Stimulated activated CD8-positive, alpha-beta memory T cell treated with anti-CD3 and anti-CD28 coated beads, Interleukin-15, amount 100 ng/mL, for 24 hours (primary cell): ENCODE data around the gene PIEZO1.

ENCODE experiments used
- DNase-seq: peaks from one replicate; pipeline ENCODE4 v3.0.0-alpha.2; 2020; ENCODE audit warnings: low read depth

Gene PIEZO1

DNA sequence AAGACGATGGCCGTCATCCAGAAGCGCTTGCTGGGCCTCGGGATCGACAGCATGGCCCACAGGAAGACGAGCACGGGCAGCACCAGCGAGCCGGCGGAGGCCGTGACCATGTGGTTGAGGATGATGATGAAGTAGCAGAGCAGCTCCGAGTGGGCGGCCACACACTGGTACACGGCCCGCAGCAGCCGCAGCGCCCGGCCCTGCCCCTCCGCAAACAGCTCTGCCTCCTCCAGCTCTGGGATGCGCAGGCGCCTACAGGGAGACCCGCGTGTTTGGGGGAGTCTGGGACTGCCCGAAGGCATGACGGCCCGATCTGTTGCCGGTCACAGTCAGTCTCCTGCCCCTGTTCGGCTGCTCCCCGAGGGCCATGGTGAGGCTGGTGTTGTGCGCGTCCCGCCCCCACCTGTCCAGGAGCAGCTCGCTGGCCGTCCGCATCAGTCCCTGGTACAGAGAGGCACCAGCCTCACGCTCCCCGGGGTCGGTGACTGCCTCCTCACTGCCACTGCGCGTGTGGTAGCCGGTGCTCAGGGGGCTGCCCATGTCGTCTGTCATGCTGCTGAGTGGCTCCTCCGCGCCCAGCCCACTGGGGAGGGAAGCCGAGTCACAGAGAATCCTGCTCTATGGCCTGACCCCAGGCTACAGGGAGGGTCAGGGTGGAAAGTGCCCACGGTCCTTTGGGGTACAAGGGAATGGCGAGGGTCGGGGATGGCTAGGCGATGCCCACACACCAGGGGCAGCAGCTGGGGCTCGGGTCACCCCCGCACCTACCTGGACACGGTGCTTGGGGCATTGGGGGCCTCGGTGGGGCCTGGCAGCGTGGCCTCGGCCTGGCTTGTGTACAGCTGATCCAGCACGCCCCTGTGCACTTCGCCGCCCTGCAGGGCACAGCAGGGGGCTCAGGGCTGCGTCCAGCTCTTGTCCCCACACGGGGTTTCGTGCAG lies 62.9 kb downstream of the PIEZO1 start:
- DNase-seq, result no peak

DNA sequence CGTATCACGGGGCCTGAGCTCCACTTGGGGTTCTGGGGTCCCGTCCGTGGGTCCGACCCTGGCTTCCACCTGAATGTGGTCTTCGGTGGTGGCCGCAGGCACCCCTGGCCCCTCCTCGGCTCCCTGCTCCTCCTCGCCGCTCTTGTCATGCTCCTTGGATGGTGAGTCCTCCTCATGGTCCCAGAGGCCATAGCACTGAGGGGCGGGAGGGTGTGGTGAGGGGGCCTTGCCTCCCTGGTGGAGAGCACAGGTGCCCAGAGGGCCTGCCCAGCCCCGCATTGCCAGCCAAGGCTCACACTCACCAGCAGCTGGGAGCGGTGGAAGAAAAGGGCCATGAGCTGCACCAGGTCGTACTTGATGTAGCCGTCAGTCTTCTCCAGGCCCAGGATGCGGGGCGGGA lies 63.8 kb downstream of the PIEZO1 start:
- no peak for DNase-seq

DNA sequence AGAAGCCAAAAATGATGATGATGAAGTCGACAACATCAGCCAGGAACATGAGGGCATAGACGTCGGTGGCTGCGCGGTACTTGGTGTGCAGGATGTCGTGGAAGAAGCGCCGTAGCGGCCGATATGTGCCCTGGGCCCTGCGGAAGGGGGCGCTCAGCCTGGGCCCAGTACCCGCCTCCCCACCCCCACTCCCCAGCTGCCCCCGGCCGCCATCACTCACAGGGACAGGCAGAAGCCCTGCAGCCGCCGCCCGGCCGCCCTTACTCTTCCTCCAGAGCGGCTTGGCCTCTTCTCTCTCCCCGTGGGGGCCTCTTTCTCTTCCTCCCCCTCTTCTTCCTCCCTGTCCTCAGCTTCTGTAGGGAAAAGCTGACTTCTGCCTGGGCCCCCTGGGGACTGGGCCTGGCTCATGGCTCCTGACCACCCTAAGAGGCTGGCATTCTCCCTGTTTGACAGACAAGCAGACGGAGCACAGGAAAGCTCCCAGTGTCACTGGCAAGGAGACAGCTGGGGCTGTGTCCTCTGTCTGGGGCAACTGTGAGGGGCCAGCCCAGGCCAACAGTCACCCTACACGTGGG lies 64.5 kb downstream of the PIEZO1 start:
- no peak for DNase-seq

DNA sequence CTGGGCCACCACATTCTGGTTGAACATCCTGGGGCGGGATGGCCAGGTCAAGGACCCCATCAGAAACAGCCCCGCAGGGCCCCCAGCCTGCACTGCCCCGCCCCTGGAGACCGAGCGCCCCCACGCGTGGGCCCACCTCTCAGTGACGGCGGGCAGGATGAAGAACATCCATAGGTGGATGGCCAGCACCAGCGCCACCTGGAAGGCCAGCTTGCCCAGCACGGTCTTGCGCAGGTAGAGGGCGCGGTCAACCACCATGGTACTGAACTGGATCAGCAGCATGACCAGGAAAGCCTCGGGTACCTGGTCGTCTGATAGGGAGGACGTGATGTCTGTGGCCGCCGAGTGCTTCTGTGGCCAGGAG lies 65.1 kb downstream of the PIEZO1 start:
- DNase-seq, result no peak

DNA sequence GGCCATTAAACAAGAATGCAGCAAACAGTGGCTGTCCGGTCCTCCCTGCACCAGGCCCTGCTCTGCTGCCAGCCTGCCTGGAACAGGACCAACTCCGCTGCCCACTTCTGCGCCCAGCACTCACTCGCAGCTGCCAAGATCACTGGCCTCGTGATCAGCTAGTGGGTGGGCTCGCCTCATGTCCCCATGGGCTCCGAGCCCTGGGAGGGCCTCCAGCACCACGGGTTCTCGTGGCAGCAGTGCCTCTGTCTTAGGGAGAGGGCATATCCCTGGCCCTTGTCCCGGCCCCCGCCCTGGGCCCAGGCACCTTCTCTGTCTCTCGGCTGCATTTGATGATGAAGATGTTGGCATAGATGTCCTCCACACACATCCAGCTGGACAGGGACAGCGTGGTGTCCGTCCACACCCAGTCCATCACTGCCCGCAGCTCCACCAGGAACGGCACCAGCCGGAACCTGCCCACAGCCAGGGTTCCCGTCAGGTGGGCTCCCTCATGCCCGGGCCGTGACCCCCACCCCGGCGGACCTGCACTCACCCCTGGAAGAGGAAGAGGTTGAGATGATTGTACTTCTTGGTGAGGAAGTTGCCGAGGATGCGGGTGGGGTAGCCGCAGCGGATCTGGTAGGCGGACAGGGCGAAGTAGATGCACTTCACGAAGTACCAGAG lies 65.6 kb downstream of the PIEZO1 start:
- DNase-seq, result no peak

DNA sequence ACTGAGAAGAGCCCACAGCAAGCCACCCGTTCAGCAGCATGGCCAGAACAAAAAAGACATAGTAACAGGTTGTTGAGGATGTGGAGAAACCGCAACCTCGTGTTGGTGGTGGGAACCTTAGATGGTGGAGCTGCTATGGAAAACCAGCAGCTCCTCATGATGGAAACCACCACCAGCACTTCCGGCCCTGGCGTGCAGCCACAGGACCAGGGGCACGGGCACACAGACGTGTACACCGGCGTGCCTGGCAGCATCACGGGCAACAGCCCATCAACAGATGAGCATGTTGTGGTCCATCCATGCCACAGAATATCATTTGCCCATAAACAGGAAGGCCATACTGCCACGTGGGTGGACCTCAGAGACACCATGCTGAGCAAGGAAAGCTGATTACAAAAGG lies 66.8 kb downstream of the PIEZO1 start:
- no peak for DNase-seq

DNA sequence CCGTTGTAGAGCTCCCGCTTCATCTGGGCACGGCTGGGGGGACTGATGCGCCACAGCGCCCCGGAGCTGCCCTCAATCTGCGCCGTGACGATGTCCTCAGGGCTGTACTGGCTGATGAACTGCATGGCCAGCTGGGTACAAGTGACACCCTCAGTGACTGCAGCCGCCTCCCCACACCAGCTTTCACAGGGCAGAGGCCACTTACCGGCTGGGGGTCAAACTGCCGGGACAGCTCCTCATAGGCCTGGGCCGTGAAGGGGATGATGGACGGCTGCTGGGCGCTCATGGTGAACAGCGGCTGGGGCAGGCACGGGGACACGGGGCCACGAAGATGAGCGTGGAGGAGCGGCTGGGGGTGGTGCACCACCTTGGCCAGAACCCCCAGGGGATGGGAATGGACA lies 68.4 kb downstream of the PIEZO1 start:
- DNase-seq, result no peak

DNA sequence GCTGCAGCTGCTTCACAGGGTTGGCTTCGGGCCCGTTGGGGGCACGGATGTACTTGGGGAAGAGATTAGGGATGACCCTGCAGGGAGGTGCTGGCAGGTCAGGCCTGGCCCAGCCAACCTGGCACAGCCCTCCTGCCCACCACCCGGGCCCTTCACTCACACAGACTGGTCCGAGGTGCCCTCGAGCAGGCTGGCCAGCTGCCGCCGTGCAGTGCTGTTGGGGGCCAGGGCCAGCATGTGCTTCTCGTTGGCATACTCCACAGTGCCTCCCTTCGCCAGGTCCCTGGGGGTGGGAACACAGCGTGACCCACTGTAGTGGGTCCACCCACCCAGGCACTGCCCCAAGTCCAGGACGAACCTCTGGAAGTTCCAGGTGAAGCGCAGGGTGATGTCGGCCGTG lies 68.8 kb downstream of the PIEZO1 start:
- no peak for DNase-seq

DNA sequence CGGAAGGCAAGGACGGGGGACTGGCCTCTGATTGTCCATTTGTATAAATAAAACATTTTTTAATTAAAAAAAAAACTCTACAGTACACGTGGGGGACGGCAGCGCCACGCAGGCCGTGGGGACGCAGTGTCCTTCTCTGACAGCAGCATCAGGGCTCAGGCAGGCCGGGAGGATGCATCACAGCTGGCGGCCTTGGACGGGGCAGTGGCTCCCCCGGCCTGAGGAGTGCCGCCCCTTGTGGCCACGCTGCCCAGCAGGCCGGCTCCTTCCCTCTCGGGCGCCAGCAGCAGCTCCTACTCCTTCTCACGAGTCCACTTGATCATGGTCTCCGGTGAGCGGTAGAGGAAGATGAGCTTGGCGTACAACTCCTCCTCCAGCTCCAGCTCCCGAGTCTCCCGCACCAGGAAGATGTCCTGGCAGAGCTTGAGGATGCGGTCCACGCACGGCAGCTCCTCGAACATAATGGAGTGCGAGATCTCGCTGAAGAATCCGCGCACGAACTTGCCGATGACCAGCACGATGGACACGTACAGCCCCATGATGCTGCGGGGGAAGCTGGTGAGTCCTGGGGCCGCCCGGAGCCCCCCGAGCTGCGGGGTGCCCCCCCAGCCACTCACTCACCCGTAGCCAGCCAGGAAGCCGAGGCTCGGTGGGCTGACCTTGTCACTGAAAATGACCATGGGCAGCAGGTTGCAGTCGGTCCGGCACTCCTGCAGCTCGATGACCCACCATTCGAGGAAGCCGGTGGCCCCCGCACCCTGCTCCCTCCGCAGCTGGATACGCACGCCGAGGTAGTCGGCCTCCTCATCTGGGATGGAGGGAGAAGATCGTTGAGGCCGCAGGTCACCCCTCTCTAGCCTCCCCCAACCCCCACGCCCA lies 69.5 kb downstream of the PIEZO1 start:
- no peak for DNase-seq

DNA sequence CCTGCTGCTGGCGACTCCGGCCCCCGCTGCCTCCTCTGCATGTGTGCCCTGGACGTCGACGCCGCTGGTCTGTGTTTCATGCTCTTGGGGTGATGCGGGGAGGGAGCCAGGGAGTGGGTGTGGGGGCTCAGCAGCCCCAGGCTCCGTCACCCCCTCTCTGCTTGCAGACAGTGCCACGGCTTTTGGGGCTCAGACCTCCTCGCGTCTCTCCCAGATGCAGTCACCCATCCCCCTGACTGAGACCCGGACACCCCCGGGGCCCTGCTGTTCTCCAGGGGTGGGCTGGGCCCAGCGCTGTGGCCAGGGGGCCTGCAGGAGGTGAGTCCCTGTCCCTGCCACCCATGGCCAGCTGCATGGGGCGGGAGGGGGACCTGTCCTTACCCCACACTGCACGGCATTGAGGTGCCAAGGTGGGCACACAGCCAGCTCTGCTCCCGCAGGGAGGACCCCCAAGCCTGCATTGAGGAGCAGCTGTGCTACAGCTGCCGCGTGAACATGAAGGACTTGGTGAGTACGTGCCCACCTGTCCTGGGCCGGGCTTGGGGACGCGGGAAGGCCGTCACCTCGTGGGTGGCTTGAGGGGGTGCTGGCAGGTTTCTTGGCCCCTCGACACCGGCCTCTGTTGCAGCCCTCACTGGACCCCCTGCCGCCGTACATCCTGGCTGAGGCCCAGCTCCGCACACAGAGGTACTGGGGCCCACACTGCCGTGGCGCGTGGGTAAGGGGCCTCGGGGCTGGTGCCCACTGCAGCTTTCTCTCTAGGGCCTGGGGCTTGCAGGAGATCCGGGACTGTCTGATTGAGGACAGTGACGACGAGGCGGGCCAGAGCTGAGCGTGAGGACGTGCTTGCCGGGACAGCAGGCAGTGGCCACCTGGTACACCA lies 70.4 kb downstream of the PIEZO1 start:
- no peak for DNase-seq

DNA sequence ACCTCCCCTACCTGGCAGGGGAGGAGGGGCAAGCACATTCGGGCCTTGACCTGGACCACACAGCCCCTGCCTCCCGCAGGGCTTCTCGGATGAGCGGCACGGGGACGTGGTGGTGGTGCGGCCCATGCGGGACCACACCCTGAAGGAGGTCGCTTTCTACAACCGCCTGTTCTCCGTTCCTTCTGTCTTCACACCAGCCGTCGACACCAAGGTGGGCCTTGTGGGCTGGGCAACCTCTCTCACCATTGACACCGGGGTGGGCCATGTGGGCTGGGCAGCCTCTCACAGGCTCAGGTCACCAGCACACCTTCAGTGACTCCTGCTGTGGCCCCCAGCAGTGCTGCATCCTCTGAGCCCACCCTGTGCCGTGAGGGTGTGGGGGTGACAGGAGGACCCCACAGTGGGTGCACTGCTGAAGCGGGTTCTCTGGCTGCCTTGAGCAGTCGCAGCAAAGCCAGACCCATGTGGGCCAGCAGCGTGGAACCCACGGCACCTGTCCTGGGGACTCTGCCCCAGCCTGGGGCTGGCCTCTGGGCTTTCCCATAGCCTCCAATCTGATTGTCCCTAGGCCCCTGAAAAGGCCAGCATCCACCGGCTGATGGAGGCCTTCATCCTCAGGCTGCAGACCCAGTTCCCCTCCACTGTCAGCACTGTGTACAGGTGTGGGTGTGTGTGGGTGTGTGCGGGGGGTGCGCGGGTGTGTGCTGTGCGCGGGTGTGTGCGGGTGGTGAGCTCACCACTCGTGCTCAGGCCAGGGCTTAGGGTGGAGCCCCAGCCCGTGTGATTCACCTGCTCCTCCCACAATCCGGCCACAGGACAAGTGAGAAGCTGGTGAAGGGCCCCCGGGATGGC lies 71.2 kb downstream of the PIEZO1 start:
- no peak for DNase-seq

DNA sequence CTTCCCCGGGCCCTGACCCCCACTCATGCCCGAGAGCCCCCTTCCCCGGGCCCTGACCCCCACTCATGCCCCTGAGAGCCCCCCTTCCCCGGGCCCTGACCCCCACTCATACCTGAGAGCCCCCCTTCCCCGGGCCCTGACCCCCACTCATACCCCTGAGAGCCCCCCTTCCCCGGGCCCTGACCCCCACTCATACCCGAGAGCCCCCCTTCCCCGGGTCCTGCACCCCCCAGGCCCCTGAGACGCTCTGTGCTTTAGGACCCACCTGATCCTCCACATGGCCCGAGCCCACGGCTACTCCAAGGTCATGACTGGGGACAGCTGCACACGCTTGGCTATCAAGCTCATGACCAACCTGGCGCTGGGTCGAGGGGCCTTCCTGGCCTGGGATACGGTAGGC lies 72.0 kb downstream of the PIEZO1 start:
- no peak for DNase-seq

DNA sequence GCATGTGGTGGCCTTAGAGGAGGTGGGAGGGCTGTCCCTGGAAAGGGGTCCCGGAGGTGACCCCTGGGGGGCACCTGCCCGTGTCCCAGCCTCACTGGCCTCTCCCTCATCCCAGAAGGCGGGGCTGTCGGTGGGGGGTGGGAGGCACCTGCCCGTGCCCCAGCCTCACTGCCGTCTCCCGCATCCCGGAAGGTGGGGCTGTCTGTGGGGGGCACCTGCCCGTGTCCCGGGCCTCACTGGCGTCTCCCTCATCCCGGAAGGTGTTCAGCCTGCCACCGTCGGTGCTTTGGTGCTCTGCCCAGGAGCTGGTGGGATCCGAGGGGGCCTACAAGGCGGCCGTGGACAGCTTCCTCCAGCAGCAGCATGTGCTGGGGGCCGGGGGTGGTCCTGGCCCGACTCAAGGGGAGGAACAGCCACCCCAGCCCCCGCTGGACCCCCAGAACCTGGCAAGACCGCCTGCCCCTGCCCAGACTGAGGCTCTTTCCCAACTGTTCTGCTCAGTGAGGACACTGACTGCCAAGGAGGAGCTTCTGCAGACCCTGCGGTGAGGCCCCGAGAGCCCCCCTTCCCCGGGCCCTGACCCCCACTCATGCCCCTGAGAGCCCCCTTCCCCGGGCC lies 72.5 kb downstream of the PIEZO1 start:
- no peak for DNase-seq

DNA sequence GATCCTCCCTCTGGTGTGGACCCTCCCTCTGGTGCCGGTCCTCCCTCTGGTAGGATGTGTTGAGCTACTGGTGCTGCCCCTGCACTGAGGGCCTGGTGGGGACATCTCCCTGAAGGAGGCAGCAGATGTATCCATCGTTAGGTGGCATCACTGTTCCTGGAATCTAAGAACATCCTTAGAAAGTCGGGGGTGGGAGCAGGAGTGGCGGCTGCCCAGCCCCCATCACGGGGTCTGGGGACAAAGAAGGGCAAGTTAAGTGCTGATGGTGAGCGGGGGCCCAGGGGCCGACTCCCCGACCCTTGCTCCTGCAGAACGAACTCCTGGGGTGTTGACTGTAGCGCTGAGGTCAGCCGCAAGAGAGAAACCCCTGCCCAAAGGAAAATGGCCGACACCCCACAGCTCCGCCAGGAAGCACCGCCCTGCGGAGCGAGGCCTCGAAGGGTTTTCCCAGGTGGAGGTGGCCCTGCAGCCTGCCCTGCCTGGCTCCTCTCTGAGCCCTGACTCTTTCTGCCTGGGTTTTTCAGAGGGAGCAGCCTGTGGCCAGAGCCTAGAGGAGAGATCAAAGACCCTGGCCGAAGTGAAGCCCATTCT lies 73.2 kb downstream of the PIEZO1 start:
- DNase-seq, result no peak

DNA sequence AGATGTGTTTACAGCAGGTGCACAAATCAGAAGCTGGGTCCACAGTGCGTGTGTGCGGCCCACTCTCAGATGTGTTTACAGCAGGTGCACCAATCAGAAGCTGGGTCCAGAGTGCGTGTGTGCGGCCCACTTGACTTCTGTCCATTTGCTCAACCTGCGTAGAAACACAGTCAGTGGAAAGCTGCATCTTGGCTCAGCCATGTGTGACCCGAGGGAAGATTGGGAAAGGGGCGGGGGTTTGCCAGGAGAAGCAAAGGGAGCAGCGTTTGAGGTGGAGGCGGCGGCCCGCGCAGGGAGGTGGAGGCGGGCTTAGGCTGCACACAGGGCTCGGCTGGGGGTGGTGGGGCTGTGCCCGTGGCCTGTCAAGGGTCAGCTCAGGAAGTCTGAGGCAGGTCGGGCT lies 74.5 kb downstream of the PIEZO1 start:
- DNase-seq, result no peak

DNA sequence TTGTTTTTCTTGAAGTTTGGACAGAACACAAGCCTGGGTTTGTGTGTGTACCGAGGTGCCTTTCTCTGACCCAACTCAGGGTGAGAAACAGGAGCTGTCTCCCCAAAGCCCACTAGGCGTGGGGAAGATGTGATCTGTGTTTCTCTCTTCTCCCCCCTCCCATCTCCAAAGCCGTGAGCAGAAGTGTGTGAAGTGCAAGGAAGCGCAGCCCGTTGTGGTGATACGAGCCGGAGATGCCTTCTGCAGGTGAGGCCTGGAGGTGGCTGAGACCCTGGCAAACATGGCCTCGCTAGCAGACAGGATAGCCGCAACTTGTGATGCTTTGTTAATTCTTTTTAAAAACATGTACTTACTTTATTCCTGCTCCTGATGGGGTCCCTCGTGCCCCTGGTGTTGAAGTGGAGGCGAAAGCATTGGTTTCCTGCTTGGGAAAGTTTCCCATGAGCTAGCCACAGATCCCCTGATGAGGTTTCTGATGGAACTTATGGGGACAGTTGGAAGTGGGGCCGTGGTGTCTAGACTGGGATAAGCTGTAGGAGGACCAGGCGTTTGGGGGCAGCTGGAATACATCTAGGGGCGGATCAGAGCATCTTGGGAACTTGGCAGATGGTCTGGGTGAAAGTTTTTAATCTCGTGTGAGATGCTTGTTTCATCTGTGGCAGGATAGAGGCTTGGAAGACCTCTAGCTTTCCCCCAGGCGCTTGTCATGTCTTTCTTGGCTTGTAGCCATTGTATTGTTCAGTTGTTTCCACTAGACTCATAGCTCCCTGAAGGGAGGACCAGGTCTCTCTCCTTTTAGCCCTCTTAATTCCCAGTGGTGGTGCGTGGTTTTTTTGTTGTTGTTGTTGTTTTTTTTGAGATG lies 77.8 kb downstream of the PIEZO1 start:
- no peak for DNase-seq

DNA sequence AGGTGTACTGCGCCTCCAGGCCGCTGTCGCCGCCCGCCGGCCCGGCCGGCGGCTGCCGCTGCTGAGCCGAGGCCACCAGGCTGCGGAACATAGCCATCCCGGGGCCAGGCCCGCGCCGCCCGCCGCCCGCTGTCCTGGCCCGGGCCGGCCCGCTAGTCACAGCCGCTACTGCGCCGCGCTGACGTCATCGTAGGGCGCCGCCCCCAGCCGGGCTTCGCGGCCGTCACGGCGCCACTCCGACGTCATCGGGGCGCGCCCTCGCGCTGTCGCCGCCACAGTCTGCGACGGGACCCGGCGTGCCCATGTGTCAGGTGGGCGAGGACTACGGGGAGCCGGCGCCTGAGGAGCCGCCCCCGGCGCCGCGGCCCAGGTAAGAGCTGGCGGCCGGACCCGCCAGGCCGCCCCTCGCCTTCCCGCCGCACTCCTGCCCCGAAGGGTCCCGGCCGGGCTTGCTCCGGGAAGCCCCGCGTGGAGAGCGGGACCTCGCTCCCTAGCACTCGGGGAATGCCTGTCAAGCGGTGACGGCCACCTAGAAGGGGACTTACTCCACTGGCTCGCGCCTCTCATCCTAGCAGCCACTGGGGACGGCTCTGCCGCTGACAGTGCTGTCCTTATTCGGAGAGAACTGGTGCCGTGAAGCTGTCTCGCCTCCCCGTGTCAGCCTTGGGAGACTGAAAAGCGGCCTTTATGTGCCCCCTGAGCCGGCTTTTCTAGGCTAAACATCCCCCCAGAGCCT lies 78.6 kb downstream of the PIEZO1 start, which contains the start of the genes CTU2 and RNF166:
TSS of gene CTU2 (plus strand) at position 275 of the 736 bp plus-strand sequence. CDS start at position 303, 28 bp downstream.
TSS of gene RNF166 (minus strand) at position 180 of the 736 bp plus-strand sequence. CDS start at position 97, 83 bp downstream.
- peak; percentile 97 for DNase-seq
